ENCODE results near the gene ARHGAP29.

DNA sequence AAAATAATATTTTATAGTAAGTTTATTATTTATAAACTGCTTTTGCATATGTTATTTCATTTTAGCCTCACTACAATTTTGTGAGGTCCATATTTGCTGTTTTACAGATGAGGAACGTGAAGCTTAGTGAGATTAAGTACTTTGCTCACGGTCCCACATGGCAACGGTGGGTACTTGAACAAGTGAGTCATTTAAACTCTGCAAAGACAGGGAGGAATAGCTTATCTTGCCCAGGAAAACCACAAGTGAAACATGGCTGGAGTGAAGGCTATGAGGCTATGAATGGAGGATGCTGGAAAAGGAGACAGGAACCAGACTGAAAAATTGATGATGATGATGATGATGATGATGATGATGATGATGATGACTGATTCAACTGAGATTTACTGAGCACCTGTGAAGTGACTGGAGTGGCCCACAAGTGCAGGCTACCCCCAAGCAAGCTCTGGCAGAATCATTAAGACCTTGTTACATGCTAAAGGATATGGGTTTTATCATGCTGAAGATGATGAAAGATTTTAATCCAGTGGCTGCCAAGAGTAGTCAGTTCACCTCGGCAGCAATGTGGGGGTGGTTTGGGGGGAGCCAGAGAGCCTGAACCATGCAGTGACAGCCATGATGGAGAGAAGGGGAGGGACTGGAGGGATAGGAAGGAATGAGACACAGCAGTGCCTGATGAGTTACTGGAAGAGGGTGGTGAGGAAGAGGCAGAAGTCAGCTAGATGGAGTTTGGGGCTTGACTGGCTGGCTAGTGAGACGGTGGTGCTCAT is 115.0 kb downstream of the ARHGAP29 start:
- no peak for TF ChIP-seq EZH2 (IDR thresholded peaks at IDR 0.05; ENCODE audit: borderline replicate concordance, low read length)
- TF ChIP-seq, protein P1, sequence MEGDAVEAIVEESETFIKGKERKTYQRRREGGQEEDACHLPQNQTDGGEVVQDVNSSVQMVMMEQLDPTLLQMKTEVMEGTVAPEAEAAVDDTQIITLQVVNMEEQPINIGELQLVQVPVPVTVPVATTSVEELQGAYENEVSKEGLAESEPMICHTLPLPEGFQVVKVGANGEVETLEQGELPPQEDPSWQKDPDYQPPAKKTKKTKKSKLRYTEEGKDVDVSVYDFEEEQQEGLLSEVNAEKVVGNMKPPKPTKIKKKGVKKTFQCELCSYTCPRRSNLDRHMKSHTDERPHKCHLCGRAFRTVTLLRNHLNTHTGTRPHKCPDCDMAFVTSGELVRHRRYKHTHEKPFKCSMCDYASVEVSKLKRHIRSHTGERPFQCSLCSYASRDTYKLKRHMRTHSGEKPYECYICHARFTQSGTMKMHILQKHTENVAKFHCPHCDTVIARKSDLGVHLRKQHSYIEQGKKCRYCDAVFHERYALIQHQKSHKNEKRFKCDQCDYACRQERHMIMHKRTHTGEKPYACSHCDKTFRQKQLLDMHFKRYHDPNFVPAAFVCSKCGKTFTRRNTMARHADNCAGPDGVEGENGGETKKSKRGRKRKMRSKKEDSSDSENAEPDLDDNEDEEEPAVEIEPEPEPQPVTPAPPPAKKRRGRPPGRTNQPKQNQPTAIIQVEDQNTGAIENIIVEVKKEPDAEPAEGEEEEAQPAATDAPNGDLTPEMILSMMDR (IDR thresholded peaks at IDR 0.05; ENCODE audit: low read length), result no peak
